Measurements from ENCODE around the gene LAMTOR5.
A peak's percentile ranks its signal among the peaks of the same experiment; 100 is the strongest.
"Not testable (repeated sequence)": the region's sequence is repeated elsewhere in the genome, so short reads cannot be mapped to it uniquely, and the experiment has no call there.

The LAMTOR5 gene

DNA sequence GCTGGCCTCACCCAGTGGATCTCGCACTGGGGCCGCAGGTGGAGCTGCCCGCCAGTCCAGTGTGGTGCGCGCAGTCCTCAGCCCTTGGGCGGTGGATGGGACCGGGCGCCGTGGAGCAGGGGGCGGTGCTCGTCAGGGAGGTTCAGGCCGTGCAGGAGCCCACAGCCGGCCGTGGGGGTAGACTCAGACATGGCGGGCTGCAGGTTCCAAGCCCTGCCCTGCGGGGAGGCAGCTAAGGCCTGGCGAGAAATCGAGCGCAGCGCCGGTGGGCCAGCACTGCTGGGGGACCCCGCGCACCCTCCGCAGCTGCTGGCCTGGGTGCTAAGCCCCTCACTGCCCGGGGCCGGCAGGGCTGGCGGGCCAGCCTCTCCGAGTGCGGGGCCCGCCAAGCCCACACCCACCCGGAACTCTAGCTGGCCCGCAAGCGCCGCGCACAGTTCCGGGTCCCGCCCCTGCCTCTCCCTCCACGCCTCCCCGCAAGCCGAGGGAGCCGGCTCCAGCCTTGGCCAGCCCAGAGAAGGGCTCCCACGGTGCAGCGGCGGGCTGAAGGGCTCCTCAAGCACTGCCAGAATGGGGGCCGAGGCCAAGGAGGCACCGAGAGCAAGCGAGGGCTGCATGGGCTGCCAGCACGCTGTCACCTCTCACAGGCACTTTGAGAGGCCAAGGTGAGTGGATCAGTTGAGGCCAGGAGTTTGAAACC is 11.1 kb downstream of the LAMTOR5 start:
- not testable (repeated sequence) for H3K36me3 ChIP-seq (ENCODE audit: control insufficient read depth, insufficient read depth, low read length); H3K9ac ChIP-seq (ENCODE audit: low read length); H3K4me1 ChIP-seq (ENCODE audit: control insufficient read depth, insufficient read depth, low read length); H3K27ac ChIP-seq (ENCODE audit: low read depth, low read length); H3K27me3 ChIP-seq (ENCODE audit: control insufficient read depth, insufficient read depth, low read length); H3K4me3 ChIP-seq (ENCODE audit: low read length)

DNA sequence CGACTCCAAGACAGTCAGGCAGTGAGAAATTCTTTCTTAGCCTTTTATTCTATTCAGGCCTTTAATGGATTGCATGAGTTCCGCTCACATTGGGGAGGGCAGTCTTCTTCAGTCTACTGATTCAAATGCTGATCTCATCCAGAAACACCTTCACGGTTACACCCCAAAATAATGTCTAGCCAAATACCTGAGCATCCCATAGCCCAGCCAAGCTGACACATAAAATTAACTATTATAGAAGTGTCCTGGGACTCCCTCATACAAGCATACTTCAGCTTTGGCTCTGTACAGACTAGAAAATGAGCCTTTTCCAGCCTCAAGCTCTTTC is 13.0 kb downstream of the LAMTOR5 start:
- H3K27ac ChIP-seq (ENCODE audit: low read depth, low read length) = no peak overlapping the region
- no peaks in the 10 kb centered on the region for H3K27me3 ChIP-seq (ENCODE audit: control insufficient read depth, insufficient read depth, low read length)
- H3K36me3 ChIP-seq (ENCODE audit: control insufficient read depth, insufficient read depth, low read length) = no peaks in the 10 kb centered on the region
- H3K4me3 ChIP-seq (ENCODE audit: low read length) = no peak overlapping the region
- H3K4me1 ChIP-seq (ENCODE audit: control insufficient read depth, insufficient read depth, low read length) = no peaks in the 10 kb centered on the region
- H3K9ac ChIP-seq (ENCODE audit: low read length) = no peak overlapping the region

DNA sequence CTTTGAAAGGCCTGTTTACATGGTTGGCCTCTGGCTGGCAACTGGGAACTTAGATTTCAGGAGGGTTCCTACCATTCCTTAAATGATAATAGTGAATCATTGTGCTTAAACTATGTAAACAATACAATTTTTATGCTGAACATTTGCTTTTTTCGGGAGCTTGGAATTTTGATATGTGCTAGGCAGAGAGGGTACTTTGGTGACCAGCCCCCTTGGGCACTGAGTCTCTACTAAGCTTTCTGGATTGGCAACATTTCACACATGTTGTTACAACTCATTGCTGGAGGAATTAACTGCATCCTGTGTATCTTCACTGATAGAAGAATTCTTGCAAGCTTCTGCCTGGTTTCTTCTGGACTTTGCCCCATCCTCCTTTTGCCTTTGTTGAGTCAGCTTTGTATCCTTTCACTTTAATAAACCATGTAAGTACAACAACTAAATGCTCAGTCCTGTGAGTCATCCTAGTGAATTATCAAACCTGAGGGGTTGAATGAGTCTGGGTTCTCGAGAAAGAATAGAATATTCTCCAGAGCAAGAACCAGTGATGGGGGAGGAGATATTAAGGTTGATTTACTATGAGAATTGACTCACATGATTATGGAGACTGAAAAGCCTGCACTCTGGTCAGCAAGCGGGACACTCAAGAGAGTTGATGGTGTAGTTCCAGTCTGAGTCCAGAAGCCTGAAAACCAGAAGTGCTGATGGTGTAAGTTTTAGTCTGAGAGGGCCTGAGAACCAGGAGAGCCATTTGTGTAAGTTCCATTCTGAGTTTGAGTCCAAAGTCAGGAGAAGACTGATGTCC is 13.6 kb downstream of the LAMTOR5 start:
- Histone ChIP-seq H3K4me3 (ENCODE audit: low read length) (no peak overlapping the region), H3K27me3 (ENCODE audit: control insufficient read depth, insufficient read depth, low read length) (no peaks in the 10 kb centered on the region), H3K36me3 (ENCODE audit: control insufficient read depth, insufficient read depth, low read length) (no peaks in the 10 kb centered on the region), H3K9ac (ENCODE audit: low read length) (no peak overlapping the region), H3K4me1 (ENCODE audit: control insufficient read depth, insufficient read depth, low read length) (no peaks in the 10 kb centered on the region), H3K27ac (ENCODE audit: low read depth, low read length) (no peak overlapping the region)

DNA sequence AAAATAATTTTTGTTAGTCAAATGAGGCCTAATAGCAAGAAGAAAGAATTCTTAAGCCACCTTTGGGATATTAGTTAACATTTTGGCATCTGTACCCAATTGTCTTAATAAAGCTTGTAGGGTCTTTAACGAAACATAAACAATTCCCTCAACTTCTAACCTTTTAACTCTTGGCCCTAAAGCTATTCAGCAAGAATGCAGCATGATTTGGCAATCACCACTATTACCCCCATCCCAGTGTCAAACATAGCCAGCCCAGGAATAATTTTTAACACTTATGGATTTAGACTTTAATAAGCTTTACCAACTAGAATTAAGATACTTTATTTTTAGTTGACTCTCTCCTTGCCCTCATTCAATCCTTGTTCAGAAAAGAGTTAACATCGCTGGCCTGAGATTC is 14.2 kb downstream of the LAMTOR5 start:
- Histone ChIP-seq H3K27me3 (ENCODE audit: control insufficient read depth, insufficient read depth, low read length) (no peaks in the 10 kb centered on the region), H3K4me1 (ENCODE audit: control insufficient read depth, insufficient read depth, low read length) (no peaks in the 10 kb centered on the region), H3K27ac (ENCODE audit: low read depth, low read length) (no peak overlapping the region), H3K9ac (ENCODE audit: low read length) (no peak overlapping the region), H3K4me3 (ENCODE audit: low read length) (no peak overlapping the region), H3K36me3 (ENCODE audit: control insufficient read depth, insufficient read depth, low read length) (no peaks in the 10 kb centered on the region)

- no peaks in the 10 kb centered on the region for H3K4me1 ChIP-seq (ENCODE audit: control insufficient read depth, insufficient read depth, low read length)
- no peak within 1 kb of the TSS for H3K9ac ChIP-seq (ENCODE audit: low read length)
- no peaks in the 10 kb centered on the region for H3K36me3 ChIP-seq (ENCODE audit: control insufficient read depth, insufficient read depth, low read length)
- H3K4me3 ChIP-seq (ENCODE audit: low read length) = peak within 1 kb of the TSS; percentile 2
- H3K27ac ChIP-seq (ENCODE audit: low read depth, low read length) = peak within 1 kb of the TSS; percentile 51
- no peaks in the 10 kb centered on the region for H3K27me3 ChIP-seq (ENCODE audit: control insufficient read depth, insufficient read depth, low read length)
These were observed 16.7 kb downstream of the LAMTOR5 start, which contains the start of gene SLC16A4 for GRCh38 chr1:110390692-110391245. Gene SLC16A4, minus strand, starts transcription at chr1:110391026. Its CDS starts 1,703 bp downstream, at chr1:110389323.

DNA sequence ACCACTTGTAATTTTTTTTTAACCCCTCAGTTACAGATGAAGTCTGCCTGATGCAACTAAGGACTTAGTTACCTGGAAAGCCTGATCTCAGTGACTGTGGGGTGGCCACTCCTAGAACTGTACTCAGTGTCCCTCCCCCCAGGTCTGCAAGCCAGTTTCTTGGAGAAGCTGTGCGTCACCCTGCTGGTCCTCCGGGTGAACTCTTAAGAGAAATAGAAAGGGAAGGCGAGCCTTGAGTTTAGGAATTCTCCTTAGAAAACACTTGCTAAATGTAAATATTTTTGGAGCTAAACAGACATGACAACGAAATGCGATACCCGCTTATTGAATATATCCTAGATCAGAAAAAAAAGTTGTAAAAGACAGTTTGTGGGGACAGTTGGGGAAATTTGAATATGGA is 17.4 kb downstream of the LAMTOR5 start:
- Histone ChIP-seq H3K4me1 (ENCODE audit: control insufficient read depth, insufficient read depth, low read length) (no peaks in the 10 kb centered on the region), H3K9ac (ENCODE audit: low read length) (no peak overlapping the region), H3K4me3 (ENCODE audit: low read length) (peak overlapping the region; percentile 2), H3K27me3 (ENCODE audit: control insufficient read depth, insufficient read depth, low read length) (no peaks in the 10 kb centered on the region), H3K27ac (ENCODE audit: low read depth, low read length) (peak overlapping the region; percentile 42), H3K36me3 (ENCODE audit: control insufficient read depth, insufficient read depth, low read length) (no peaks in the 10 kb centered on the region)

DNA sequence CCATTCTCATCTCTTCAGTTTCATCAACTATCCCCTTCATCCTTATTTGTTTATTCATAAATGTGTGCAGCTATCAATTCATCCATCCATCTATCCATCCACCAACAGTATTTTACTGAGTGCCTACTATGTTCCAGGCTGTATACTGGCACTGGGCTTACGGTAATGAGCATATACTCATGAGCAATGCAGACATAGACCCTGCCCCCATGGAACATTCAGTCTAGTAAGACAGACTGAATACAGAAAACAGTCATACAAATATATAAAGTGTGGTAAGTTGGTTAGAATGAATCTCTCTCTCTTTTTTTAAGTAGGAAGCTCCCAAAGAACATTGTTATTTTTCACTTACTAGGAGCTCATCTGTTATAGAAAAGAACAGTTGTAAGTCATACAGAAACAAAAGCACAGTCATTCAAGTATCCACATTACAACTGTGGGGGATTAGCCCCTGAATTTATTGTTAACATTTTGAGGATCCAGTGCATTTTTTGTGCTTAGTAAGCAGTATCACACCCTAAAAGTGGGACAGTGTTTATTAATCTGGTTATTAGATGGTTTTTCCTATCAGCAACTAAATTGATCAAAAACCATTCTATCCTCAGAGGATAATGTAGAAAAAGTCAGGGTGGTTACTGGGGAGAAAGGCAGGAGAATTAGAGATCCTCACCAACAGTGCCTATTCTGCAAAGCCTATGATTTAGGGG is 20.3 kb downstream of the LAMTOR5 start:
- no peak overlapping the region for H3K27ac ChIP-seq (ENCODE audit: low read depth, low read length)
- H3K36me3 ChIP-seq (ENCODE audit: control insufficient read depth, insufficient read depth, low read length) = no peaks in the 10 kb centered on the region
- H3K27me3 ChIP-seq (ENCODE audit: control insufficient read depth, insufficient read depth, low read length) = no peaks in the 10 kb centered on the region
- no peaks in the 10 kb centered on the region for H3K4me1 ChIP-seq (ENCODE audit: control insufficient read depth, insufficient read depth, low read length)
- H3K4me3 ChIP-seq (ENCODE audit: low read length) = no peak overlapping the region
- no peak overlapping the region for H3K9ac ChIP-seq (ENCODE audit: low read length)

DNA sequence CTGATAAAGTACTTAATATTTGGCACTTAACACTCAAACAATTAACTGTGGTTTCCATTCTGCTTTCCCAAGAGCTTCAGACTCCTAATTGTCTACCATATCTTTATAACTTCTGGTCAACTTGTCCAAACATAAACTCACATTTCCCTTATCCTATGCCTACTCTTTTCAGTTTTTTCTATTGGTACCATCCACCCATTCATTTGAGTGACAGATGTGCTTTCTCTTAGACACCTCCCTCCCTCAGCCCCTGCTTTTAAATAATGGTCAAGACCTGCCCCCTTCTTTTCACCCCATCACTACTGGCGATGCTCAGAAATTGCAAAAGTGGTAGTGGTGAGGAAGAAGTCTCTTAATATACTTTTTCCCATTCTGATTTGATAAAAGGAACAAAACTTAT is 22.1 kb downstream of the LAMTOR5 start:
- no peaks in the 10 kb centered on the region for H3K27me3 ChIP-seq (ENCODE audit: control insufficient read depth, insufficient read depth, low read length)

DNA sequence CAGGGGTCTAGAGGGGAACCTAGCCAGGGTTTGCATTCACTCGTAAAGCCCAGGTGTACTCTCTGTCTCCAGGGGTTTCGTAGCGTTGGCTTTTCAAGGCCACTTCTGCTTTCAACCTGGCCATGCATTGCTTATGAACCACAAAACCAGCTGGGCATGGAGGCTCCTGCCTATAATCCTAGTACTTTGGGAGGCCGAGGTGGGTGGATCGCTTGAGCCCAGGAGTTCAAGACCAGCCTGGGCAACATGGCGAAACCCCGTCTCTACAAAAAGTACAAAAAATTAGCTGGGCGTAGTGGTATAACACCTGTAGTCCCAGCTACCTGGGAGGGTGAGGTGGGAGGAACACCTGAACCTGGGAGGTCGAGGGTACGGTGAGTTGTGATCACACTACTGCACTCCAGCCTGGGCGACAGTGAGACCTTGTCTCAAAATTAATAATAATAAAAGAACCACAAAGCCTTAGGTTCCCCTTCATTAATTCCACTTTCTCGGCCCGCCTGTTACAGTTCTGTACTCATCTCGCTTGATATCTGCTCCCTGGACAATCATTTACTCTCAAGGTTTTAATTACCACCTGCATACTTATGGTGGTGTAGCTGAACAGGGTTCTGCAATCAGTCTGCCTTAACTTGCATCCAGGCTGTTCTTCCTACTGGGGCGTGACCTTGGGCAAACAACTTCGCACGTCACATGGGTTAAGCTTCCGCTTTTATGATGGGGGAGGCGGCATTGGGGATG is 22.7 kb downstream of the LAMTOR5 start:
- Histone ChIP-seq H3K27me3 (ENCODE audit: control insufficient read depth, insufficient read depth, low read length) (no peaks in the 10 kb centered on the region), H3K9ac (ENCODE audit: low read length) (no peak overlapping the region), H3K36me3 (ENCODE audit: control insufficient read depth, insufficient read depth, low read length) (no peaks in the 10 kb centered on the region), H3K4me3 (ENCODE audit: low read length) (no peak overlapping the region), H3K4me1 (ENCODE audit: control insufficient read depth, insufficient read depth, low read length) (no peaks in the 10 kb centered on the region), H3K27ac (ENCODE audit: low read depth, low read length) (no peak overlapping the region)

More for the DNA sequence above, 22.1 kb downstream of the LAMTOR5 start:
- H3K27ac ChIP-seq (ENCODE audit: low read depth, low read length) = no peak overlapping the region
- no peaks in the 10 kb centered on the region for H3K36me3 ChIP-seq (ENCODE audit: control insufficient read depth, insufficient read depth, low read length)
- no peak overlapping the region for H3K9ac ChIP-seq (ENCODE audit: low read length)
- H3K4me1 ChIP-seq (ENCODE audit: control insufficient read depth, insufficient read depth, low read length) = no peaks in the 10 kb centered on the region
- H3K4me3 ChIP-seq (ENCODE audit: low read length) = no peak overlapping the region

GRCh38 chr1:110383251-110383990 is 24.1 kb downstream of the LAMTOR5 start:
- H3K9ac ChIP-seq (ENCODE audit: low read length) = no peak overlapping the region
- H3K4me1 ChIP-seq (ENCODE audit: control insufficient read depth, insufficient read depth, low read length) = no peaks in the 10 kb centered on the region
- no peaks in the 10 kb centered on the region for H3K27me3 ChIP-seq (ENCODE audit: control insufficient read depth, insufficient read depth, low read length)
- no peak overlapping the region for H3K4me3 ChIP-seq (ENCODE audit: low read length)
- no peak overlapping the region for H3K27ac ChIP-seq (ENCODE audit: low read depth, low read length)
- no peaks in the 10 kb centered on the region for H3K36me3 ChIP-seq (ENCODE audit: control insufficient read depth, insufficient read depth, low read length)

DNA sequence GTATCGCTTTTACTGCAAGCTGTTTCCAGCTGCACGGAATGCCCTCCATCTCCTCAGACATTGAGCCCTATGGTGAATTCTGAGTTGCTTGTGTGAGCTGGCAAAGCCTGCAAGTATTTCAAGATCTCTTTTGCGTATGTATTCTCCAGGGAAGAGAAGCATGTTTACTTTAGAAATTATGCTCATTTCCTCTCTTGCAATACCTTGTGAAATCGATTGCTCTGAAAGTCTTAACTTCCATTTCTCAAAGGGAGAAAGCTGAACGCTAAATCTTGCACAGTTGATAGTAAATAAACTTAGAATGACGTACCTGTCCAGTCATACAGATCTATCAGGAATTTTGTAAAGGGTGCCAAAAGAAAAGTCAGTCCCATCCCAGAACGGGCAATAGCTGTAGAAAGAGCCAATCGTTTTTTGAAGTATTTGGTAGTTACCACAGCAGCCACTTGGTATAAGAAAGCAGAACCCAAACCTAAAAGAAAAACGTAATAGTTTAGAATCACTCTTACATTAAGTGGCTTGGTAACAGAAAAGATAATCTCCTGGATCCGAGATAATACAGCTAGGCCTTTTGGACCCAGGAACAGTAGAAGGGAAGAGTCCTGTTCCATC is 26.7 kb downstream of the LAMTOR5 start:
- H3K36me3 ChIP-seq (ENCODE audit: control insufficient read depth, insufficient read depth, low read length) = peaks cover 5% of the 10 kb centered on the region
- no peak overlapping the region for H3K4me3 ChIP-seq (ENCODE audit: low read length)
- no peak overlapping the region for H3K9ac ChIP-seq (ENCODE audit: low read length)
- no peaks in the 10 kb centered on the region for H3K27me3 ChIP-seq (ENCODE audit: control insufficient read depth, insufficient read depth, low read length)
- no peak overlapping the region for H3K27ac ChIP-seq (ENCODE audit: low read depth, low read length)
- H3K4me1 ChIP-seq (ENCODE audit: control insufficient read depth, insufficient read depth, low read length) = no peaks in the 10 kb centered on the region

All from rectal smooth muscle tissue (tissue), 1 donor.